ENCODE results near the gene GDPGP1. TPM values are rescaled to one million over a fixed set of nuclear protein-coding genes. Genes with fewer than 3 reads are reported as not detected.

Gene GDPGP1
- total RNA-seq, 2 experiments from 2014 or later: 1.5 to 3.6 TPM

GRCh38 chr15:90221246-90221900 lies 12.6 kb upstream of the GDPGP1 start:
- no peak overlapping the region for H3K4me3 Mint-ChIP-seq
- intact Hi-C loops (cut with micrococcal nuclease): loop anchor here (1.0 kb wide), 1 partner anchor 78 kb away; no protein-coding TSS in a partner anchor
- no peak overlapping the region for H3K27ac Mint-ChIP-seq

GRCh38 chr15:90222547-90222946 lies 11.5 kb upstream of the GDPGP1 start:
- H3K36me3 Mint-ChIP-seq (ENCODE audit: low read depth): peaks cover 2% of the 10 kb centered on the region
- no peak overlapping the region for H3K4me3 Mint-ChIP-seq
- H3K4me1 Mint-ChIP-seq (ENCODE audit: low read depth): peaks cover 2% of the 10 kb centered on the region
- H3K27ac Mint-ChIP-seq: no peak overlapping the region
- intact Hi-C loops (cut with micrococcal nuclease): no loop called here
- H3K27me3 Mint-ChIP-seq (ENCODE audit: low read depth): no peaks in the 10 kb centered on the region
- CTCF ChIA-PET: interaction anchor here (0.6 to 1.9 kb wide), 7 partner anchors 9 to 71 kb away, joined by 3 to 18 read pairs (median 4); partner anchors contain the start of gene CIB1
- no peak for DNase-seq
- no peaks in the 10 kb centered on the region for H3K9me3 Mint-ChIP-seq

More at GRCh38 chr15:90221246-90221900, 12.6 kb upstream of the GDPGP1 start:
- CTCF ChIA-PET: interaction anchor here (0.6 to 2.6 kb wide), 22 partner anchors 12 to 356 kb away, joined by 3 to 18 read pairs (median 4); partner anchors contain the start of gene CIB1
- H3K27me3 Mint-ChIP-seq (ENCODE audit: low read depth): no peaks in the 10 kb centered on the region
- H3K9me3 Mint-ChIP-seq: no peaks in the 10 kb centered on the region
- H3K4me1 Mint-ChIP-seq (ENCODE audit: low read depth): peaks cover 2% of the 10 kb centered on the region
- no peaks in the 10 kb centered on the region for H3K36me3 Mint-ChIP-seq (ENCODE audit: low read depth)
- DNase-seq: peak; percentile 58

- CTCF ChIA-PET: interaction anchor here (1.3 to 1.4 kb wide), 2 partner anchors 9 to 10 kb away, joined by 4 to 6 read pairs; no protein-coding TSS in a partner anchor
- Mint-ChIP-seq H3K27me3 (ENCODE audit: low read depth) (no peaks in the 10 kb centered on the region), H3K27ac (no peak overlapping the region), H3K4me3 (no peak overlapping the region), H3K4me1 (ENCODE audit: low read depth) (peaks cover 2% of the 10 kb centered on the region), H3K9me3 (no peaks in the 10 kb centered on the region), H3K36me3 (ENCODE audit: low read depth) (peaks cover 2% of the 10 kb centered on the region)
- DNase-seq: no peak
- intact Hi-C loops (cut with micrococcal nuclease): no loop called here
These were observed 10.4 kb upstream of the GDPGP1 start for GRCh38 chr15:90223441-90224165.

GRCh38 chr15:90225047-90225446 lies 9.0 kb upstream of the GDPGP1 start:
- intact Hi-C loops (cut with micrococcal nuclease): no loop called here
- H3K9me3 Mint-ChIP-seq: no peaks in the 10 kb centered on the region
- peaks cover 11% of the 10 kb centered on the region for H3K36me3 Mint-ChIP-seq (ENCODE audit: low read depth)
- no peak overlapping the region for H3K27ac Mint-ChIP-seq
- no peak for DNase-seq
- peaks cover 10% of the 10 kb centered on the region for H3K4me1 Mint-ChIP-seq (ENCODE audit: low read depth)
- no peak overlapping the region for H3K4me3 Mint-ChIP-seq
- CTCF ChIA-PET: interaction anchor here (1.2 kb wide), 1 partner anchor 52 kb away, joined by 3 read pairs; no protein-coding TSS in a partner anchor
- no peaks in the 10 kb centered on the region for H3K27me3 Mint-ChIP-seq (ENCODE audit: low read depth)

- H3K4me3 Mint-ChIP-seq: no peak overlapping the region
- no peaks in the 10 kb centered on the region for H3K27me3 Mint-ChIP-seq (ENCODE audit: low read depth)
- peaks cover 16% of the 10 kb centered on the region for H3K36me3 Mint-ChIP-seq (ENCODE audit: low read depth)
- no peak overlapping the region for H3K27ac Mint-ChIP-seq
- no peak for DNase-seq
- no peaks in the 10 kb centered on the region for H3K9me3 Mint-ChIP-seq
- intact Hi-C loops (cut with micrococcal nuclease): no loop called here
- CTCF ChIA-PET: interaction anchor here (0.8 to 1.2 kb wide), 2 partner anchors 8 to 52 kb away, joined by 3 to 4 read pairs; no protein-coding TSS in a partner anchor
- H3K4me1 Mint-ChIP-seq (ENCODE audit: low read depth): peaks cover 16% of the 10 kb centered on the region
These were observed 8.3 kb upstream of the GDPGP1 start for GRCh38 chr15:90225504-90226234.

- no peaks in the 10 kb centered on the region for H3K9me3 Mint-ChIP-seq
- H3K27me3 Mint-ChIP-seq (ENCODE audit: low read depth): no peaks in the 10 kb centered on the region
- peaks cover 29% of the 10 kb centered on the region for H3K36me3 Mint-ChIP-seq (ENCODE audit: low read depth)
- intact Hi-C loops (cut with micrococcal nuclease): no loop called here
- no peak for DNase-seq
- no peak overlapping the region for H3K27ac Mint-ChIP-seq
- CTCF ChIA-PET: interaction anchor here (0.7 kb wide), 1 partner anchor 580 kb away, joined by 3 read pairs; no protein-coding TSS in a partner anchor
- peaks cover 30% of the 10 kb centered on the region for H3K4me1 Mint-ChIP-seq (ENCODE audit: low read depth)
- H3K4me3 Mint-ChIP-seq: no peak overlapping the region
These were observed 6.7 kb upstream of the GDPGP1 start for GRCh38 chr15:90227336-90227735.

GRCh38 chr15:90227816-90228772 lies 5.9 kb upstream of the GDPGP1 start:
- Mint-ChIP-seq H3K4me3 (no peak overlapping the region), H3K36me3 (ENCODE audit: low read depth) (peaks cover 30% of the 10 kb centered on the region)

GRCh38 chr15:90228960-90229359 lies 5.0 kb upstream of the GDPGP1 start:
- H3K27ac Mint-ChIP-seq: no peak overlapping the region
- H3K27me3 Mint-ChIP-seq (ENCODE audit: low read depth): no peaks in the 10 kb centered on the region
- H3K9me3 Mint-ChIP-seq: no peaks in the 10 kb centered on the region
- DNase-seq: no peak
- H3K36me3 Mint-ChIP-seq (ENCODE audit: low read depth): peaks cover 30% of the 10 kb centered on the region
- intact Hi-C loops (cut with micrococcal nuclease): no loop called here
- CTCF ChIA-PET: no interaction called here
- peaks cover 38% of the 10 kb centered on the region for H3K4me1 Mint-ChIP-seq (ENCODE audit: low read depth)
- no peak overlapping the region for H3K4me3 Mint-ChIP-seq

More at GRCh38 chr15:90227816-90228772, 5.9 kb upstream of the GDPGP1 start:
- DNase-seq: no peak
- CTCF ChIA-PET: no interaction called here
- intact Hi-C loops (cut with micrococcal nuclease): no loop called here
- Mint-ChIP-seq H3K4me1 (ENCODE audit: low read depth) (peaks cover 38% of the 10 kb centered on the region), H3K9me3 (no peaks in the 10 kb centered on the region), H3K27me3 (ENCODE audit: low read depth) (no peaks in the 10 kb centered on the region), H3K27ac (no peak overlapping the region)

GRCh38 chr15:90230071-90230494 lies 3.9 kb upstream of the GDPGP1 start:
- Mint-ChIP-seq H3K27me3 (ENCODE audit: low read depth) (no peaks in the 10 kb centered on the region), H3K4me1 (ENCODE audit: low read depth) (peaks cover 45% of the 10 kb centered on the region), H3K36me3 (ENCODE audit: low read depth) (peaks cover 30% of the 10 kb centered on the region), H3K9me3 (no peaks in the 10 kb centered on the region), H3K4me3 (peak overlapping the region; percentile 89), H3K27ac (peak overlapping the region; percentile 90)
- no peak for DNase-seq
- CTCF ChIA-PET: interaction anchor here (1.6 kb wide), 1 partner anchor 87 kb away, joined by 6 read pairs; no protein-coding TSS in a partner anchor
- intact Hi-C loops (cut with micrococcal nuclease): loop anchor here (5.0 kb wide), 3 partner anchors 193 to 362 kb away; partner anchors contain the start of gene ZNF710

GRCh38 chr15:90230610-90231009 lies 3.4 kb upstream of the GDPGP1 start:
- CTCF ChIA-PET: interaction anchor here (0.5 to 1.6 kb wide), 4 partner anchors 14 to 127 kb away, joined by 3 to 9 read pairs (median 5); no protein-coding TSS in a partner anchor
- peaks cover 47% of the 10 kb centered on the region for H3K4me1 Mint-ChIP-seq (ENCODE audit: low read depth)
- DNase-seq: no peak
- no peaks in the 10 kb centered on the region for H3K27me3 Mint-ChIP-seq (ENCODE audit: low read depth)
- intact Hi-C loops (cut with micrococcal nuclease): loop anchor here (1.0 to 5.0 kb wide), 5 partner anchors 87 to 362 kb away; partner anchors contain the start of gene ZNF710
- no peaks in the 10 kb centered on the region for H3K9me3 Mint-ChIP-seq
- H3K27ac Mint-ChIP-seq: peak overlapping the region; percentile 90
- peaks cover 30% of the 10 kb centered on the region for H3K36me3 Mint-ChIP-seq (ENCODE audit: low read depth)
- H3K4me3 Mint-ChIP-seq: peak overlapping the region; percentile 89

Data from activated naive CD4-positive, alpha-beta T cell treated with anti-CD3 and anti-CD28 coated beads for 36 hours (primary cell).